GM21619 (cell line): ENCODE results near the gene MAP3K14.
A peak's percentile ranks its signal among the peaks of the same experiment; 100 is the strongest.

Source experiments
- ATAC-seq: cut with Tn5 transposase; IDR thresholded peaks from one replicate; pipeline ENCODE4 v1.9.1; 2021; ENCODE audit not compliant: unreplicated experiment

MAP3K14 gene

DNA sequence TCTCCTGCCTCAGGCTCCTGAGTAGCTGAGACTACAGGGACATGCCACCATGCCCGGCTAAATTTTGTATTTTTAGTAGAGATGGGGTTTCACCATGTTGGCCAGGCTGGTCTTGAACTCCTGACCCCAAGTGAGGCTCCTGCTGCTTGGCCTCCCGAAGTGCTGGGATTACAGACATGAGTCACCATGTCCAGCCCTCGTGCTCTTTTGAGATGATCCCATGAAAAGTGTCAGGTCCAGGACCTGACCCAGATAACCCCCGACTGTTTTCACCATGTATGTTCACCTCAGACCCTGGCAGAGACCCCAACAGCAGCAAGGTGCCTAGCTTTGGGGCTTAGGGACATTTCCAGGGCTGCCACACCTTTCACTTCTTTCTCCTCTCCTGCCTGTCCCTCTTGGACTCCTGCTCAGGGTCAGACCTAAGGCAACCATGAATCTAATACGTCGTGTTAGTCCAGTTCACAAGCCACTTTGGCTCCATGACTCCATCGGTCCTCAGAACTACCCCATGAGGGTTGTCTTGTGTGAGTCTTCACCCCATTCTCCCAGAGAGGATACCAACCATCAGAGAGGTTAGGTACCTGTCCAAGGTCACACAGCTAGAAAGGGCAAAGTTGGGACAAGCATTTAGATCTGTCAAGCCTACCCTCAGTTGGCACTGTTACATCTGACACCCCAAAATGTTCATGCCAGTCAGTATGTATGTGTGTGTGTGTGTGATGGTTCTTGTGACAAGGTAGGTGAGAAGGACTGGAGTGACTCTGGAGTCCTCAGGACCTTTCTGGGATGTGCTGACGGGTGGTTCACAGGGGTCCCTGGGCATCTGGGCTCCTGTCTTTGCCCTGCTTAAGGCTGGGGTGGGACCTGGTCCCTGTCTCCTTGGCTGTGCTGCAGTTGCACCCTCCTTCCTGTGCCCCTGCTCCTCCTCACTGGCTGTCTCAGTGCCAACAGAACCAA is 23.1 kb upstream of the MAP3K14 start:
- ATAC-seq = no peak

GRCh38 chr17:45338996-45339535 is 22.2 kb upstream of the MAP3K14 start:
- no peak for ATAC-seq

DNA sequence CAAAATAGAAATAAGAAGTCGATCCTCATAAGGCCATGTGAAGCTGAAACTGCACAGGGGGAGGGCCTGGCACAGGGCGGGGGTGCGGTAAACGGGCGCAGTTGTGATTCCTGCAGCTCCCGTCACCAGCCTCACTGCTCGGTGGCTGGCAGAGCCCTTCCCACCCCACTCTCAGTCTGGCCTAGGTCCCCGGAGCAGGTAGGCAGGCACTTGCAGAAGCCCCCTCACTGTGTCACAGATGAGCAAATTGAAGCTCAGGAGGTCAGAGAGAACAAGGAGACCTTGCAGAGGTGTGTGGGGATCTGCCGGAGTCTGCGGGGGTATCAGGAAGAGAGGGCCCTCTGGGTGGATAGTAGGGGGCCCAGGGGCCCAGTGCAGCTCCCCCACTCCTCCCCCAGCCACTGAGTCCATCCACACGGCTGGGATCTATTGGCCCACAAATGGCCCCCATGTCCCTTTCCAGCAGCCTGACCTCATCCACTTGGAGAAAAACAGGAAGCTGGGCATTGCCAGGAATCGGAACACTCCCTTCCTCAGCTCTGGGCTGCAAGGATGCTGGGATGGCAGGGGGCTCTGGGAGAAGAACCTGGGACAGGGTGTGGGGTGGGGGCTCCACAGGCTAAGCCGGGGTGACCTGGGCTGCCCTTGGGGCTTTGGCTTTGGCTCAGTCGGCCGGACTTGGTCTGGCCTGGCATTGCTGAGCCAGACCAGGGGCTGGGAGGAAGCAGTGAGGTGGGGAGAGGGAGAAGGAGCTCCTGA is 21.4 kb upstream of the MAP3K14 start:
- no peak for ATAC-seq

DNA sequence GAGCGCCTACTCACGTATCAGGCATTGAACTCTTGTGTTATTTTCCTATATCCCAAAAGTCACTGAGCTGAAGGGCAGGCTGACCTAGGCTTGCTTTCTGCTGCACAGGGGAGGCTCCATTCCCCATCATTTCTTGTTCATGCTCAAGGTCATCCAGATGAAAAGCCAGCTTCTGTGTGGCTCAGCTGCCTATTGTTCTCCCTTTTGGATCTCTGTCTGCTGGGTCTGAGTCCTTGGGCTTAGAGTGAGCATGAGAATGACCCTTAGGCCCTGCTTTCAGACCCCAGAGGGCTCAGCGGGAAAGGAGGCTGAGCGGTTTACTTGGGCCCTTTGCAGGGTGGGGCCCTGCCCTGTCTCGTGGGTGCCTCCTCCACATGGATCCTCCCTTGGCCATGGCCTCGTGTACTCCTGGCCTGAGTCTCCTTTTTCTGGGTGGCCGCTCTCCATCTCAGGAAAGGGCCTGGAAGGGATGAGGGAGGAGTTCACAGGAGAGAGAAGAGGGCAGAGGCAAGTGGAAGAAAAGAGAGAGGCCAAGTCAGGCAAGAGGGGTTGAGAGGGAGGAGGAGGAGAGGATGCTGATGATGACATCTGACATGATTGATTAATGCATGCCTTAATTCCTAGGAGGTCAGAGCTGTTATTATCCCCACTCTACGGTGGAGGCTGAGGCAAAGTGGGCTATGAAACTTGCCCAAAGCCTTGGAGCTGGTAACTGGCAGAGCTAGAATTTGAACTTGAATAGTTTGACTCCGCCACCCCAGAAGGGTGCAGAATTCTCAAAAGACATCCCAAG is 19.8 kb upstream of the MAP3K14 start:
- no peak for ATAC-seq

GRCh38 chr17:45335721-45336120 is 18.9 kb upstream of the MAP3K14 start:
- ATAC-seq = no peak

DNA sequence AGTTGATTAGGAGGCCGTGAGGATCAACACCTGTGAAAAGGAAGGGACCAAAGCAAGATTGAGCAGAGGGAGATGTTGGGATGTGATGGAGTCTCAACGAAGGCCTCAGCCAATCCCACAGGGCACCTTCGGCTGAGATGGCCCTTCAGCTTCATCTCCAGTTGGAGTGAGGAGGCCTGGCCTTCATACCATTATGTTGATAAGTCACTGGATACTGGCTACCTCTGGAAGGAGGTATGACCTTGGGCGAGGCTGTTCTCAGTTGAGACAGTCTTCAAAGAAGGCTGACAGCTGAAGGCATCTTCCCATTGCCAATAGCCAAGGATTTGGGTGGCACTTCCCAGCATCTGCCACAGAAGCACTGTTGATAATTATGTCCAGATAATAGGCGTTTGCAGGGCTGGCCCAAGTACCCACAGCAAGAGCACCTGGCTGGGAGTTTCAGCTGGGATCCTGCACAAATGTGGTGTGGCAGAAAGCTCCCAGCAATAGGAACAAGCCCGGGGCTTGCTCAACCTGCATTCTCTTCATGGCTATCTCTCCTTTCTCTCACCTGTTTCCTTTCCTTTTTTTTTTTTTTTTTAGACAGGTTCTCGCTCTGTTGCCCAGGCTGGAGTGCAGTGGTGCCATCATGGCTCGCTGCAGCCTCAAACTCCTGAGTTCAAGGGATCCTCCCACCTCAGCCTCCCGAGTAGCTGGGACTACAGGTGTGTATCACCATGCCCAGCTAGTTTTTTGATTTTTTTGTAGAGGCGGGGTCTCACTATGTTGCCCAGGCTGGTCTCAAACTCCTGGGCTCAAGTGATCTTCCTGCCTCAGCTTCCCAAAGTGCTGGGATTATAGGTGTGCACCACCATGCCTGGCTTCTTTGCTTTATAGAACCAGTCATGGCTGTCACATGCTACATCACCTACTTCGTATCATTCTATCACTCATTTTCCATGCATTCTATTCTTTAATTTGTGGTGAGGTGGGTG is 18.2 kb upstream of the MAP3K14 start:
- ATAC-seq = no peak

GRCh38 chr17:45334231-45334630 is 17.4 kb upstream of the MAP3K14 start:
- no peak for ATAC-seq

- no peak for ATAC-seq
Observed at GRCh38 chr17:45333702-45334092, 16.9 kb upstream of the MAP3K14 start.

DNA sequence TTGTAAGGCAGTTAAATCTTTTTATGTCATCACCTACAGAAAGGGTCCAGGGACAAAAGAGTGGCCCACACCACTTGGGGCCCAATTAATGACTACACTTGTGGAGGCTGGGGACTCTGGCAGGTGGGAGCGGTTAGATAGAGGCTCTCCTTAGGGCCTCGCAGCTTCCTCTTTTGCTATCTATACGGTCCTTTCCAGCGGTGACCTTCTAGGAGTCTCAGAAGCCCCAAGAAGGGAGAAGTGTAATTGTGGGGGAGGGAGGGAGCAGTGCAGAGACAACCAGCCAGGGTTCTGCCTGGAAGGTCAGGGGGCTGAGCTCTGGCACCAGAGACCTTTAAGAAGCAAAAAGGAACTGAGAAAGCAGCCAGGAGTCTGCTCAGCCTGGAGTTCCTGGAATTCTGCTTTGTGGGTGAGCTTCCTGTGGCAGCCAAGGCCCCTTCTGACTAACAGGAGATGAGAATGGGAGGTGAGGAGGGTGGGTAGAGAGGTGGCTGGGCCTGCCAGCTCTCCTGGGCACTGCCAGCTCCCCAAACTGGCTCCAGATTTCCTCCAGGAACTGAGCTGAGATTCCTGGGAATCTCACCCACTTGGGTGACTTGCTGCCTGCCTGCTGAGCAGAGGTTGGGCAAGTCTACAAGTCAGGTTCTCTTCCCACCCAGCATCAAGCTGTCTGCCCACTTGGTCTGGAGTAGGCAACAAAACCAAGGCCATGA is 16.3 kb upstream of the MAP3K14 start:
- peak; percentile 43 for ATAC-seq

DNA sequence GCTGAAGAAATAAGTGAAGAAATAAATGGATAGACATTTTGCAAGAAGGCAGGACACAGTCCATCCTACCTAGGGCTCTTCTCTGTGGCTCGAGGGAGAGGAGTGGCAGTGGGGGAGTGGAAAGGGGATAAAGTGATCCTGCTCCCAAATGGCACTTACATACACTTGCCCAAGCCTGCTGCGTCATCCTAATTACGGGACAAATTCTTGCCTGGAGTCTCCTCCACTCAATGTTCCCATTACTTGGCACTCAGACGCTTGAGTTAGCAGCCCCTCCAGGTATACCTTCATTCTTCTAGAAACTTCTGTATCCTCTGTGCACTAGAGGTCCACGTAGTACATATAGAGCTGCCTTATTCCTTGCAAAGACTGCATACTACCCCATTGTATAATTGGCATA is 15.7 kb upstream of the MAP3K14 start:
- ATAC-seq = no peak

DNA sequence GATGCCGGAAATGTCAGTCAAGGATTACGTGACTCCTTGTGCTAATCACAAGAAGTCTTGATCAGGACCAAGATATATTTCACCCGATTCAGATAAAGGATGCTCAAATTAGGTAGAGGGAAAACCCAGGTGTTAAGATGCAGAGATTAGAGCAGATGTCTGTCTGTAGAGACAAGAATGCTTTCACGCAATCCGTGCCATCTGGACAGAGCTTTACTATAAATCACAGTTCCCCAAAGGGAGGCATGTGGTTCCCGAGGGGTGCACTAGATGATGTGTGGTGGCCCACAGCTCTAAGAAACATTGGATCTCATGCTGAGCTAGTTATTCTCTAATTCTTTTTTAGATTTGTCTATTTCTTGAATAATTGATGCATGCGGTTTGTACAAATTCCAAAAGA is 9.8 kb upstream of the MAP3K14 start:
- ATAC-seq = no peak

DNA sequence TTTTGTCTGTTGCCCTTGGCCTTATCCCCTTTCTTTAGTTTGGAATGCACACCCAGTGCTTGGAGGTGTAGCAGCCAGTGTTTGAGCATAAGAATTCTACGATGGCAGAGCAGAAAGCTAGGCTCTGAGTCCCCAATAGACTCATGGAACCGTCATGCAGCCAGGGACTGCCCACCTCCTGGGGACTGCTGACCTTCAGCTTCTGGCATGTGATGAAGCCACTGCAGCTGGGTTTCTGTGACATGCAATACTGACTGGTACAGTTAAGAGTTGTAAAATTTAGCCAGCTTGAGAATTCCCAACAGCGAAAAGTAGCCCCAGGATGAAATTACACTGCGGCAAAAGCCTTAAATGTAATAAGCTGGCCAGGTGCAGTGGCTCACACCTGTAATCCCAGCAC is 9.0 kb upstream of the MAP3K14 start:
- ATAC-seq = no peak

GRCh38 chr17:45324336-45324735 is 7.5 kb upstream of the MAP3K14 start:
- no peak for ATAC-seq

DNA sequence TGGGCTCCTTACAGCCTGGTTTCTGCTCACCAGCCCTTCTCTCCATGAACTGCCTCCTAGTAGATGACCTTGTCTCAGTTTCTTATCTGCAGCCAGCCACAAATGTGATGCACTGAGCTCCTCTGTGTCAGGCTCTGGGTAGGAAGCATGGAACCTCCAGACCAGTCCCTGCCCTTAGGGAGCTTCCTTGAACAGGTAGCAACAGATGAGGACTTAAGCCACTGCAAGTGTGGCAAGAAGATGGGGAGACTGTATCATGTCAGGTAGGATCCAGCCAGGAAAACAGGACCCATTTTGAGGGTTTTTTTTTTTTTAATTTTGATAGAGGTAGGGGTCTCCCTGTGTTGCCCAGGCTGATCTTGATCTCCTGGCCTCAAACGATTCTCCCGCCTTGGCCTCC is 5.3 kb upstream of the MAP3K14 start:
- no peak for ATAC-seq

DNA sequence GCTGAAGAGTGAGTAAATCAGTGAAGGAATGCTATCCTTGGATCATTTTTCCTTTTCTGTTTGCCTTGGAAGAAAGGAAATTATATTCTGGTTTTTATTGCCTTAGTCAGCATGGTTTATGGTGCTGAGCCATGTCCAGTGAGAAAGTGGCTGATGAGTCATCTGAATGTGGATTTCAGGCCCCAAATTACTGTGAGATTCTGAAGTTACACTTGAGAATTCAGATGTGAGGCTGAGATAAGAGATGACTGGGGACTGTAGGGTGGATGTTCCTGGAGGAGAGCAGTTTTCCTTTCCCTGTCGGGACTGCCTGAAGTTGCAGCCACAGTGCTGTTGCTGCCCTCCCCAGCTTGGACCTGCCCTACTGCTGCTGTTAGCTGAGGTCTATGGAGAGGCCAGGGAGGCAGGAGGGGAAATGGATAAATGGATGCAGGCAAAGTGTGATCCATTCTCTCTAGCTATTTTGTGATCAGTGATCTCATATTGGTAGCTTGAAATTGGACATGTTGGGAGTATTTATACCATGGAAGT is 4.2 kb upstream of the MAP3K14 start:
- ATAC-seq = no peak

GRCh38 chr17:45320349-45320930 is 3.6 kb upstream of the MAP3K14 start:
- ATAC-seq = no peak

DNA sequence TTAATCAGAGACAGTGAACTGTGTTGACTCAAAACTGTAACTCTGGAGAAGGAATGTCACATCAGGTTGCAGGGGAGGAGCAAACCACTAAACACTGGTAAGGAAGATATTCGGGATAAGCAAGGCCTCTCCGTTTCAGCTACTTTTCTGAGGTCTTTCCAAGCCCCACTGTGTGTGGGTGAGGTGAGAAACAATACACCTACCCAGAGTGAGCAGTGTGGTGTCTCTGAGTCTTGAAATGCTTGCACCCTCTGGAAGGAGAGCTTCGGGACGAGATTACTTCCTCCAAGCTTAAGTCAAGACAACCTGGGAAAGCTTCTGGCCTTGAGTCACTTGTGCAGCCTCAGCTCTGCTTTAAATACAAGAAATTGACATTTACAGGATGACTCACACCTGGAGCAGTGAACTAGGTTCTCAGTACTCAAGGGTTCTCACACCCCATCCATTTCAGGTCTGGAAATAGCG is 2.5 kb upstream of the MAP3K14 start:
- no peak for ATAC-seq

DNA sequence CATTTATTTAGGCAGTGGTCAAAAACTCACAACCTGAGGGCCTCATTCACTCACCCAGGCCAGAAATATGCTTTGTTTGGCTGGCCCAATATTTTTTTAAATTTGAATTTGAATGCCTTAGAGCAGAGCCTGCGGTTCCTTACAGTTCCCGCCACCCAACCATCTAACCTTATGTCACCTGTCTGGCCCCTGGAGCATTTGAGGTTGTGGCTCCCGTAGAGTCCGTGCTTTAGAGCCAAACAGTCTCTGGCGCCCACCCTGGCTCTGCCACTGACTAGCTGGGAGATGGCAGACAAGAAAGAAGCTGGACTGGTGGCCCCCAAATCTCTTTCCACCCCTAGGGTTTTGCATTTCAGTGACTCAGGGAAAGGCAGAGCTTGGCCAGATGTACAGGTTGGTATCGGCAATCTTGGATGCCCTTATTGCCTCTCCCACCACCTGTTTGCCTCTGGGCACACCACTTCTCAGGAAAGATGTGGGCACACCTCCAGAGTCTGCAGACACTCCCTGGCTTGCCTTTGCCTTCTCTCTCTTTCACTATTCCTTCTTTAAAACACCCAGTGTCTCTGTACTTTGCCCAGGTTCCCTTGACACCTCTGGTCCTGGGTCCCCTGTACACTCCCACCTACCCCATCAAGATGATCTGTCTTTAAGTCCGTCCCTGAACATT is 1.9 kb upstream of the MAP3K14 start:
- no peak for ATAC-seq
